RCC 7860 (cell line): ENCODE data around the gene P2RY14.

Source experiments
- DNase-seq: peaks from one replicate; pipeline ENCODE4 v3.0.0-alpha.2; 2015; ENCODE audit warnings: low spot score
- FAIRE-seq: peaks from 2 replicates; lab custom pipeline; 2012; peaks lifted over from hg19 to GRCh38; lab: Jason Lieb, UNC

P2RY14 gene

GRCh38 chr3:151278230-151278629, at the start of gene P2RY14:
TSS of gene P2RY14 (minus strand) at chr3:151278542. CDS start at chr3:151214316, 64,226 bp downstream.
- FAIRE-seq (no peak), DNase-seq (no peak)

- FAIRE-seq: peak; percentile 81
- DNase-seq: no peak
Measured at GRCh38 chr3:151327571-151328198, 49.3 kb upstream of the P2RY14 start.

- FAIRE-seq: no peak
- DNase-seq: no peak
Measured at GRCh38 chr3:151322511-151322910, 44.2 kb upstream of the P2RY14 start.

GRCh38 chr3:151321526-151321925, 43.2 kb upstream of the P2RY14 start:
- FAIRE-seq: no peak

GRCh38 chr3:151320131-151320530, 41.8 kb upstream of the P2RY14 start:
- DNase-seq: no peak
- FAIRE-seq: no peak

More at GRCh38 chr3:151321526-151321925, 43.2 kb upstream of the P2RY14 start:
- DNase-seq: no peak

DNA sequence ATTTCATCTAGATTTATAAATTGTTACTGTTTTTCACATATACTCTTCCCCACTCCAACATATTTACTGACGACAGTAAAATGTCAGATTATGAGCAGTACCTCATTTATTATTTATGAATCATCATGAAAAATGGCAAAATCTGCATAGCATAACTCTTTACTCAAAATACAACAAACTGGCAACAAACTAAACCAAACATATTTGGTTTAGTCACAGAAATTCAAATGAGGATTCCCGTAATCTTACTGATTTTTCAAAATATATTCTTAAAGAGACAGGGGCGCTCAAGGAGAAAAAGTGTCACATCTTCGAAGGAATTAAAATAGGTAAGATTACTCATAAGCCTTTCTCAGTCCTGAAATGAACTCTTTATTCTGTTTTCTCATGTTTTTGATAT, 41.3 kb upstream of the P2RY14 start:
- DNase-seq: no peak
- peak; percentile 39 for FAIRE-seq

DNA sequence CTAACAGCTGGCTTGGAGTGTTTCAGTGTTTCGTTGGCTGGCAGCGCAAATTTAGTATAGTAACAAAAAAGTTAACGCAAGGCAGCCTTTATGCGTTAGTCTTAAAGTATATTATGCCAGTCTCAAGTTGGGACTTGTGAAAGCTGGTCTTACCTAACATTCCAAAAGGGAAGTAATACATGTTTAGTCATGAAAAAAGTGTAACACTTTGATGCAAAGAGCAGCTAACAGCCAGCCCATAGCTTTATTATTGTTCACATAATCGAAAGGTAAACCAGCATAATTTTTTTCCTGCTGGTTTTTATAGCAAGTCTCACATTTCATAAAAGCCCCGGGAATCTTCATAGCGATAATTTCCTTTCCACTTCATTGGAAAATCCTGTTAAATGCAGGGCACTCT, 40.6 kb upstream of the P2RY14 start:
- FAIRE-seq (no peak), DNase-seq (no peak)

- no peak for FAIRE-seq
- DNase-seq: no peak
Measured at GRCh38 chr3:151318313-151318712, 40.0 kb upstream of the P2RY14 start.

GRCh38 chr3:151316267-151316991, 38.1 kb upstream of the P2RY14 start, which contains the start of gene GPR87:
TSS of gene GPR87 (minus strand) at chr3:151316820. CDS start at chr3:151300100, 16,720 bp downstream.
- DNase-seq (peak; percentile 74), FAIRE-seq (peak; percentile 90)

DNA sequence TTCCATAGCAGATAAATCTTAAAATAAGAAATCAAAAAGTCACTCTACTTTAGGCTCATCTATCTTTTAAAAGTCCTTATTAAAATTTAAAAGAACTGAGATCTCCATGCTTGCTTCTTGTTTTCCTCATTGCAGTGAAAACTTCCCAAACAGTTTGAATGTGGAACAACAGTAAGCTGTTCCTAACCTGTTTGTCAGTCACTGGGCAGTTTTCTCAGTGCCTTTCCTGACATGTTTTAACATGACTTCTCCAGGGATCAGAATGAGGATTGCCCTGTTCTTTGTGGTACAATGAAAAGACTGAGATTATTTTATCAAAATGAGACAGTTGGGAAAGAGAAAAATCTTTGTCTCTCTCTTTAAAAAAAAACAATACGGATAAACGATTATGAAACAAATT, 37.5 kb upstream of the P2RY14 start:
- DNase-seq: no peak

GRCh38 chr3:151315136-151315535, 36.8 kb upstream of the P2RY14 start:
- no peak for DNase-seq
- no peak for FAIRE-seq

More for the DNA sequence above, 37.5 kb upstream of the P2RY14 start:
- FAIRE-seq: no peak

DNA sequence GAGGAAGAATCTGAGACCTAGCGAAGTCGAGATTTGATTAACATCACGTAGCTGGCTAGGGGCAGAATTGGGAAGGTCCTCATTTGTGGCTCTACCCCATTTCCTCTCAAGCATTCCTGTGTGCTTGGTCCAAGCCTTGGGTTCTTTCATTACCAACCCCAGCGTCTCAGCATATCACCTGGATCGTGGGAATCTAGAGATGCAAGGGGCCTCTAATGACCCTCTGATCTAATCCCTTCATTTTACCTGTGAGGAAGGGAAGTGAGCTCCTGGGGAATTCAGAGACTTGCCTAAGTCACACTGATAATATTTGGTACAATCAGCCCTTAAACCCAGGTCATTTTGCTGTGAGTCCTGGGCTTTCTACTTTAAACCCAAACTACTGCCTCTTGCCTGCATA, 36.3 kb upstream of the P2RY14 start:
- DNase-seq (no peak), FAIRE-seq (no peak)

- DNase-seq (no peak), FAIRE-seq (no peak)
Measured at GRCh38 chr3:151314137-151314536, 35.8 kb upstream of the P2RY14 start.

DNA sequence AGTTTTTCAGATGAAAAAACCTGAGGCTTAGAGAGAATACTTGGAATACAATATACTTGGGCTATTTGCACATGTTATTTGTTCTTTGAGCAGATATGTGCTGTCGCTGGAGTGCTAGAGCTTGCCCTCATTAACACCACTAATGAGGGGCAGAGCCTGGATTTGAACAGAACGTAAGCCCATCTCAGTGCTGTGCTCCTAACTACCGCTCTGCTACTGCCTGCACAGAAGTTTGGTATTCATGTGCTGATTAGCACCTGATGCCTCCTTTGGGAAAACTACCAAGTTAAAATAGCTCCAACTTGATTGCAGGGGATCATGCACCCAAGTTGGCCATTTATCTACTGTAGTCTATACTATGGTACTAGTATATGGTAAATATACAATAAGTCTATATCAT, 34.6 kb upstream of the P2RY14 start:
- DNase-seq: no peak
- FAIRE-seq: no peak

DNA sequence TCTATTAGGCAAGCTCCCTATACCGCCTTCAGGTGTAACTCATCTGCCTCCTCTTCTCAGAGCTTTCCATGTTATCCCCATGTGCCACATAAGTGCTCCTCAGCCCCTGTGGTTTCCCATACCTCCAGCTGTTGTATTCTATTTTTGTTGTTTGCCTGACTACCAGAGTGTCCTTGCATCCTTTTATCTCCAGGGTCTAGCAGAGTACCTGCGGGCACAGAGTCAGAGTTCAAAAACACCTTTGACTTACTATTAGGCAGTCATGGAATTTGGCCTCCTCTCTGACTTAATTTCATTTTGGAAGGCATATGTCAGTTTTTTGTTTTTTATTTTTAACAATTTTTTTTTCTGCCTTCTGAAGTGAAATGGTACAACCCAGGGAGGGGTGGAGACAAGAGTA, 31.2 kb upstream of the P2RY14 start:
- no peak for FAIRE-seq
- no peak for DNase-seq

DNA sequence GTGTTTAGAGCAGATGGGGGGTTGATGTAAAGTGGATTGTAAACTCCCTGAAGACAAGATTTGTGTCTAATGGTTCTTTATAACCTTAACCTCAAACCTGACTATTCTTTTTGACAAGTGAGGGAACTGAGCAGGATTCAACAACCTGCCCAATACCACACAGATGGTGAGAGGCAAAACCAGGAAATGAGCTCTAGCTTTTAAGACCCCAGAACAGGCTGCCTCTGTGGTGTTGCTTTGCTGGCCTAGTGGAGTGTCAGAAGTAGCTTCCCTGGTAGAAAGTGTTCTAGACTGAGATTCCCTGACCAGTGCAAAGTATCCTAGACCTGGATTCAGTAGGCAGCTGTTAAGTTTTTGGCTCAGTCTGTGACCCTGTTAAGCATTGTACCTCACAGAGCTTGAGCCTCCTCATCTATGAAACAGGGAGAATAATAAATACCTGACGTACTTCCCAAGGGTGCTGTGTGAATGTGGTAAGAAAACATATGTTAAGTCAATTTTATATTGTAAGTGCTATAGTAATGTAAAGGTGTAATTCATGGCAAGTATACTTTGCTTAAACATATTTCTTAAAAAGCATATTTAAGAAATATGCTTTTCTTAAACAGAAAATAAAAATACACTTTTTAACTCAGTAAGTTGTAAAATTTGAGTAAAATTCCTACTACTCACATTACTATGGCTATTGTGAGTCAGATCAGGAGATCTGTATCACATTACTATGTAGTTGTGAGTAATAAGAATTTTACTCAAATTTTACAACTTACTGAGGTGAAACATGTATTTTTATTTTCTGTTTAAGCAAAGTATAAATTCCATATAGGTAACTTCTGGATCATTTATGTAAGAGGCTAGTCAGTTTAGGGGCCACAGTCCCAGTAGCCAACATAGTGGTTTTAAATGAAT, 29.5 kb upstream of the P2RY14 start:
- no peak for DNase-seq
- peak; percentile 70 for FAIRE-seq

GRCh38 chr3:151307131-151307530, 28.8 kb upstream of the P2RY14 start:
- FAIRE-seq (no peak), DNase-seq (no peak)

DNA sequence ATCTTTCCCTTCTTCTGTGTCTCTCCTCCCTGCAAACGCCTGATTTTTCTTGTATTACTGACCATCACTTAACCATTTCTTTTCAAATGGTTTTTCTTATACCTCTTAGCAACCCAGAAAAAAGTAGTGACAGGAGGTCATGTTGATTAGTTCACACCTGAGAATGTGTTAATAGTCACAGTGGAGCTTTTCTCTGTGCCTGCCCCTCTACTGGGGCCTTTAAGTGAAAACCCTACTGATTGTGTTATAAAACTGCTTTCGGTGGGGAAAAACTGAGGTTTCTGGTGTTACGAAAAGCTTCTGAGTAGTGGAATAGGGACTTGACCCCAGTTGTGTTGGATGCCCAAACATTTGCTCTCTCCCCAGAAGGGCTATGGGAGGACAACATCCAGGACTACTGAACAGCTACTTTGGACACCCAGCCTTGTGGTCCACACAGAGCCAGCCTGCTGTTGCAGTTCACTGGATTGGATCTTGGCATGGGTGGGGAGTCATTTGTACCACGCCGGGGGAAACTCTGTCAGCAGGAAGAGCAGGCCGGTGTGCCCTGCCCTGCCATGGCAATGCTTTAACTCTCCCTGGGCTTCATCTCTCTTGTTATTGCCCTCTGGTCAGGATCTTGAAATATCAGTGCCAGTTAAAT, 27.9 kb upstream of the P2RY14 start:
- DNase-seq (no peak), FAIRE-seq (peak; percentile 16)

- no peak for FAIRE-seq
Measured at GRCh38 chr3:151305775-151306151, 27.4 kb upstream of the P2RY14 start.

GRCh38 chr3:151305060-151305774, 26.9 kb upstream of the P2RY14 start:
- FAIRE-seq: peak; percentile 97
- DNase-seq: peak; percentile 97

More at GRCh38 chr3:151305775-151306151, 27.4 kb upstream of the P2RY14 start:
- DNase-seq: peak; percentile 38
